Measurements from ENCODE around the gene LSP1. TPM values are rescaled to one million over a fixed set of nuclear protein-coding genes. Genes with fewer than 3 reads are reported as not detected.
"Not testable (repeated sequence)": the region's sequence is repeated elsewhere in the genome, so short reads cannot be mapped to it uniquely, and the experiment has no call there.

Gene LSP1
- 20.5 TPM for polyA plus RNA-seq
- long read RNA-seq, donor 1, partial matches to known transcripts: 0 of 4 reads
- long read RNA-seq, donor 1, other reads (novel, unspliced or antisense): 0 of 4 reads
- long read RNA-seq, donor 2, transcript LSP1-201 (11 exons, 1,699 nt): major isoform, 8 of 8 reads
- long read RNA-seq, donor 2, partial matches to known transcripts: 0 of 8 reads
- long read RNA-seq, donor 2, other reads (novel, unspliced or antisense): 0 of 8 reads
- long read RNA-seq, donor 3: 0 reads
- long read RNA-seq, donor 4: 0 reads
- long read RNA-seq, donor 5, partial matches to known transcripts: 0 of 2 reads
- long read RNA-seq, donor 5, other reads (novel, unspliced or antisense): 0 of 2 reads
- long read RNA-seq, donor 6, partial matches to known transcripts: 0 of 4 reads
- long read RNA-seq, donor 6, other reads (novel, unspliced or antisense): 0 of 4 reads
- long read RNA-seq, donor 7: 0 reads
- long read RNA-seq, donor 8, partial matches to known transcripts: 0 of 4 reads
- long read RNA-seq, donor 8, other reads (novel, unspliced or antisense): 0 of 4 reads
- long read RNA-seq, donor 9, partial matches to known transcripts: 1,396 of 1,756 reads
- long read RNA-seq, donor 9, other reads (novel, unspliced or antisense): 356 of 1,756 reads
- long read RNA-seq, donor 10, partial matches to known transcripts: 0 of 2 reads
- long read RNA-seq, donor 10, other reads (novel, unspliced or antisense): 0 of 2 reads
- long read RNA-seq, donor 11, partial matches to known transcripts: 0 of 1 reads
- long read RNA-seq, donor 11, other reads (novel, unspliced or antisense): 0 of 1 reads

GRCh38 chr11:1852877-1853276 lies at the start of gene LSP1:
Gene LSP1 (plus strand): TSS chr11:1853084. CDS start chr11:1853145, 61 bp downstream.
- WGBS (ENCODE audit: insufficient coverage, low lambda C conversion rate): no CpG with 5 or more reads among the region's 18 CpGs
- H3K9me3 ChIP-seq (ENCODE audit: control insufficient read depth, low read depth, low read length): no peaks in the 10 kb centered on the region

GRCh38 chr11:1803246-1803645 lies 49.6 kb upstream of the LSP1 start:
- H3K27ac ChIP-seq (ENCODE audit: low read length): no peak overlapping the region
- no peaks in the 10 kb centered on the region for H3K36me3 ChIP-seq (ENCODE audit: control insufficient read depth, insufficient read depth, low read length)
- no peak overlapping the region for H3K4me3 ChIP-seq (ENCODE audit: low read length)
- H3K9me3 ChIP-seq (ENCODE audit: control insufficient read depth, low read depth, low read length): no peaks in the 10 kb centered on the region
- no peak for DNase-seq
- WGBS (ENCODE audit: insufficient coverage, low lambda C conversion rate): no CpG with 5 or more reads among the region's 20 CpGs
- H3K27me3 ChIP-seq (ENCODE audit: control insufficient read depth, insufficient read depth, low read length): no peaks in the 10 kb centered on the region
- peaks cover 7% of the 10 kb centered on the region for H3K4me1 ChIP-seq (ENCODE audit: control insufficient read depth, insufficient read depth, low read length)

More at GRCh38 chr11:1852877-1853276, at the start of gene LSP1:
- no peaks in the 10 kb centered on the region for H3K27me3 ChIP-seq (ENCODE audit: control insufficient read depth, insufficient read depth, low read length)
- no peak within 1 kb of the TSS for H3K27ac ChIP-seq (ENCODE audit: low read length)
- H3K4me3 ChIP-seq (ENCODE audit: low read length): peak within 1 kb of the TSS; percentile 11
- DNase-seq: no peak
- no peaks in the 10 kb centered on the region for H3K4me1 ChIP-seq (ENCODE audit: control insufficient read depth, insufficient read depth, low read length)
- H3K36me3 ChIP-seq (ENCODE audit: control insufficient read depth, insufficient read depth, low read length): no peaks in the 10 kb centered on the region

- not testable (repeated sequence) for H3K4me1 ChIP-seq (ENCODE audit: control insufficient read depth, insufficient read depth, low read length); H3K4me3 ChIP-seq (ENCODE audit: low read length); DNase-seq; H3K27ac ChIP-seq (ENCODE audit: low read length); H3K27me3 ChIP-seq (ENCODE audit: control insufficient read depth, insufficient read depth, low read length); H3K9me3 ChIP-seq (ENCODE audit: control insufficient read depth, low read depth, low read length); H3K36me3 ChIP-seq (ENCODE audit: control insufficient read depth, insufficient read depth, low read length)
- WGBS (ENCODE audit: insufficient coverage, low lambda C conversion rate): no CpG with 5 or more reads among the region's 42 CpGs
These were observed 48.9 kb upstream of the LSP1 start for GRCh38 chr11:1803835-1804519.

GRCh38 chr11:1805525-1805924 lies 47.4 kb upstream of the LSP1 start:
- no peaks in the 10 kb centered on the region for H3K36me3 ChIP-seq (ENCODE audit: control insufficient read depth, insufficient read depth, low read length)
- peaks cover 7% of the 10 kb centered on the region for H3K4me1 ChIP-seq (ENCODE audit: control insufficient read depth, insufficient read depth, low read length)
- no peak overlapping the region for H3K4me3 ChIP-seq (ENCODE audit: low read length)
- H3K27ac ChIP-seq (ENCODE audit: low read length): no peak overlapping the region
- no peaks in the 10 kb centered on the region for H3K9me3 ChIP-seq (ENCODE audit: control insufficient read depth, low read depth, low read length)
- H3K27me3 ChIP-seq (ENCODE audit: control insufficient read depth, insufficient read depth, low read length): no peaks in the 10 kb centered on the region
- WGBS (ENCODE audit: insufficient coverage, low lambda C conversion rate): no CpG with 5 or more reads among the region's 15 CpGs
- no peak for DNase-seq

- DNase-seq: peak; percentile 63 to 81
- H3K4me3 ChIP-seq (ENCODE audit: low read length): no peak overlapping the region
- WGBS (ENCODE audit: insufficient coverage, low lambda C conversion rate): 10% methylated on average over 5 of the region's 14 CpGs
- no peaks in the 10 kb centered on the region for H3K27me3 ChIP-seq (ENCODE audit: control insufficient read depth, insufficient read depth, low read length)
- H3K27ac ChIP-seq (ENCODE audit: low read length): peak overlapping the region; percentile 28
- H3K4me1 ChIP-seq (ENCODE audit: control insufficient read depth, insufficient read depth, low read length): peaks cover 7% of the 10 kb centered on the region
- H3K9me3 ChIP-seq (ENCODE audit: control insufficient read depth, low read depth, low read length): no peaks in the 10 kb centered on the region
- H3K36me3 ChIP-seq (ENCODE audit: control insufficient read depth, insufficient read depth, low read length): no peaks in the 10 kb centered on the region
These were observed 45.5 kb upstream of the LSP1 start for GRCh38 chr11:1807264-1807995.

- no peak for DNase-seq
- Histone ChIP-seq H3K36me3 (ENCODE audit: control insufficient read depth, insufficient read depth, low read length) (no peaks in the 10 kb centered on the region), H3K27ac (ENCODE audit: low read length) (no peak overlapping the region), H3K9me3 (ENCODE audit: control insufficient read depth, low read depth, low read length) (peaks cover 4% of the 10 kb centered on the region), H3K4me3 (ENCODE audit: low read length) (no peak overlapping the region), H3K4me1 (ENCODE audit: control insufficient read depth, insufficient read depth, low read length) (peaks cover 7% of the 10 kb centered on the region), H3K27me3 (ENCODE audit: control insufficient read depth, insufficient read depth, low read length) (no peaks in the 10 kb centered on the region)
- 95% methylated on average over 4 of the region's 10 CpGs for WGBS (ENCODE audit: insufficient coverage, low lambda C conversion rate)
These were observed 42.1 kb upstream of the LSP1 start for GRCh38 chr11:1810761-1811160.

GRCh38 chr11:1812274-1812673 lies 40.6 kb upstream of the LSP1 start:
- 95% methylated on average over 3 of the region's 5 CpGs for WGBS (ENCODE audit: insufficient coverage, low lambda C conversion rate)
- peaks cover 4% of the 10 kb centered on the region for H3K9me3 ChIP-seq (ENCODE audit: control insufficient read depth, low read depth, low read length)
- H3K27me3 ChIP-seq (ENCODE audit: control insufficient read depth, insufficient read depth, low read length): no peaks in the 10 kb centered on the region
- no peaks in the 10 kb centered on the region for H3K36me3 ChIP-seq (ENCODE audit: control insufficient read depth, insufficient read depth, low read length)
- no peak for DNase-seq
- H3K4me1 ChIP-seq (ENCODE audit: control insufficient read depth, insufficient read depth, low read length): peaks cover 7% of the 10 kb centered on the region
- H3K27ac ChIP-seq (ENCODE audit: low read length): no peak overlapping the region
- H3K4me3 ChIP-seq (ENCODE audit: low read length): no peak overlapping the region

- Histone ChIP-seq H3K36me3 (ENCODE audit: control insufficient read depth, insufficient read depth, low read length) (no peaks in the 10 kb centered on the region), H3K27me3 (ENCODE audit: control insufficient read depth, insufficient read depth, low read length) (no peaks in the 10 kb centered on the region), H3K9me3 (ENCODE audit: control insufficient read depth, low read depth, low read length) (peaks cover 4% of the 10 kb centered on the region), H3K4me3 (ENCODE audit: low read length) (no peak overlapping the region), H3K4me1 (ENCODE audit: control insufficient read depth, insufficient read depth, low read length) (peaks cover 3% of the 10 kb centered on the region), H3K27ac (ENCODE audit: low read length) (no peak overlapping the region)
- 93% methylated on average over 15 of the region's 15 CpGs for WGBS (ENCODE audit: insufficient coverage, low lambda C conversion rate)
- DNase-seq: no peak
These were observed 40.1 kb upstream of the LSP1 start for GRCh38 chr11:1812801-1813200.

GRCh38 chr11:1813356-1813755 lies 39.5 kb upstream of the LSP1 start:
- not testable (repeated sequence) for H3K36me3 ChIP-seq (ENCODE audit: control insufficient read depth, insufficient read depth, low read length); H3K27ac ChIP-seq (ENCODE audit: low read length); H3K4me3 ChIP-seq (ENCODE audit: low read length); H3K27me3 ChIP-seq (ENCODE audit: control insufficient read depth, insufficient read depth, low read length); H3K9me3 ChIP-seq (ENCODE audit: control insufficient read depth, low read depth, low read length); H3K4me1 ChIP-seq (ENCODE audit: control insufficient read depth, insufficient read depth, low read length); DNase-seq
- WGBS (ENCODE audit: insufficient coverage, low lambda C conversion rate): no CpG with 5 or more reads among the region's 9 CpGs

GRCh38 chr11:1814691-1815090 lies 38.2 kb upstream of the LSP1 start:
- Histone ChIP-seq H3K9me3 (ENCODE audit: control insufficient read depth, low read depth, low read length) (peaks cover 9% of the 10 kb centered on the region), H3K4me1 (ENCODE audit: control insufficient read depth, insufficient read depth, low read length) (no peaks in the 10 kb centered on the region), H3K36me3 (ENCODE audit: control insufficient read depth, insufficient read depth, low read length) (no peaks in the 10 kb centered on the region), H3K27ac (ENCODE audit: low read length) (no peak overlapping the region), H3K4me3 (ENCODE audit: low read length) (no peak overlapping the region), H3K27me3 (ENCODE audit: control insufficient read depth, insufficient read depth, low read length) (no peaks in the 10 kb centered on the region)
- WGBS (ENCODE audit: insufficient coverage, low lambda C conversion rate): no CpG with 5 or more reads among the region's 10 CpGs
- no peak for DNase-seq

Measured in large intestine (tissue), 12 donors.